Measurements from ENCODE around the gene MED22. TPM values are rescaled to one million over a fixed set of nuclear protein-coding genes. Genes with fewer than 3 reads are reported as not detected.
A peak's percentile ranks its signal among the peaks of the same experiment; 100 is the strongest.
"Not testable (repeated sequence)": the region's sequence is repeated elsewhere in the genome, so short reads cannot be mapped to it uniquely, and the experiment has no call there.

The MED22 gene
- total and polyA plus RNA-seq, 2 donors (not counting 1 experiment from before 2014, with no cell fraction given), result 13.9 to 17.8 TPM

GRCh38 chr9:133335924-133336811 lies 11.8 kb downstream of the MED22 start, which contains the start of gene SURF6:
SURF6 (minus strand) TSS chr9:133336188; CDS start chr9:133336132, 56 bp downstream.
- no peaks in the 10 kb centered on the region for H3K9me3 ChIP-seq (ENCODE audit: control insufficient read depth, insufficient read depth, low read depth, low read length)
- H3K4me2 ChIP-seq (ENCODE audit: extremely low read depth, insufficient read depth, low read length), result peak within 1 kb of the TSS; percentile 95
- peak within 1 kb of the TSS; percentile 75 for H3K9ac ChIP-seq (ENCODE audit: insufficient read depth, low read length)
- no peak for TF ChIP-seq EZH2 (IDR thresholded peaks at IDR 0.05; ENCODE audit: low read length, missing control alignments)
- no peak for TF ChIP-seq CTCF (conservative IDR thresholded peaks at IDR 0.05 in 1 of 2, IDR thresholded peaks at IDR 0.05 in 1 of 2; ENCODE audit: low read depth in 1 of 2, low read length in 2 of 2)
- H3K4me1 ChIP-seq (ENCODE audit: control insufficient read depth, extremely low read depth, insufficient read depth, low read length), result peaks cover 2% of the 10 kb centered on the region
- peak within 1 kb of the TSS; percentile 69 to 97 (median 96) for H3K4me3 ChIP-seq (replicated peaks in 1 of 4; ENCODE audit: control extremely low read depth in 1 of 4, insufficient read depth in 1 of 4, low read depth in 3 of 4, low read length in 4 of 4)
- H3K27me3 ChIP-seq (ENCODE audit: control insufficient read depth, insufficient read depth, low read length), result no peaks in the 10 kb centered on the region
- H3K36me3 ChIP-seq (ENCODE audit: control insufficient read depth, insufficient read depth, low read length), result peaks cover 30% of the 10 kb centered on the region
- peaks cover 13% of the 10 kb centered on the region for H3K79me2 ChIP-seq (ENCODE audit: control insufficient read depth, insufficient read depth, low read length)
- DNase-seq (ENCODE audit: low read depth in 2 of 2), result peak; percentile 82 to 90
- peak within 1 kb of the TSS; percentile 68 for H3K27ac ChIP-seq (ENCODE audit: insufficient read depth, low read length)
- no peaks in the 10 kb centered on the region for H4K20me1 ChIP-seq (ENCODE audit: control insufficient read depth, extremely low read depth, insufficient read depth, low read length)
- H2AFZ ChIP-seq (ENCODE audit: low read length), result peak within 1 kb of the TSS; percentile 86

DNA sequence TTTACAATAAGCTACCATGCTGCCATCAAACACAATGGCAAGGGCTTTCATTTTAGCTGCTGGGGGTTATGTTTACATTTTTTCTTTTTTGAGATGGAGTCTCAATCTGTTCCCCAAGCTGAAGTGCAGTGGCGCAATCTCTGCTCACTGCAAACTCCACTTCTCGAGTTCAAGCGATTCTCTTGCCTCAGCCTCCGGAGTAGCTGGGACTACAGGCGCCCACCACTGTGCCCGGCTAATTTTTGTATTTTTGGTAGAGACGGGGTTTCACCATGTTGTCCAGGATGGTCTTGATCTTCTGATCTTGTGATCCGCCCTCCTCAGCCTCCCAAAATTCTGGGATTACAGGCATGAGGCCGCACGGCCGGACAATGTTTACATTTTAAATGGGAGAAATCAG lies 13.0 kb downstream of the MED22 start:
- Histone ChIP-seq H3K36me3 (ENCODE audit: control insufficient read depth, insufficient read depth, low read length) (peaks cover 24% of the 10 kb centered on the region), H3K9ac (ENCODE audit: insufficient read depth, low read length) (peak overlapping the region; percentile 75)

GRCh38 chr9:133334161-133334560 lies 13.8 kb downstream of the MED22 start:
- Histone ChIP-seq H3K27me3 (ENCODE audit: control insufficient read depth, insufficient read depth, low read length) (no peaks in the 10 kb centered on the region), H2AFZ (ENCODE audit: low read length) (no peak overlapping the region), H3K4me3 (replicated peaks in 1 of 4; ENCODE audit: control extremely low read depth in 1 of 4, insufficient read depth in 1 of 4, low read depth in 3 of 4, low read length in 4 of 4) (no peak overlapping the region), H3K9me3 (ENCODE audit: control insufficient read depth, insufficient read depth, low read depth, low read length) (no peaks in the 10 kb centered on the region), H3K27ac (ENCODE audit: insufficient read depth, low read length) (no peak overlapping the region), H3K4me1 (ENCODE audit: control insufficient read depth, extremely low read depth, insufficient read depth, low read length) (peaks cover 2% of the 10 kb centered on the region), H3K79me2 (ENCODE audit: control insufficient read depth, insufficient read depth, low read length) (peaks cover 13% of the 10 kb centered on the region), H4K20me1 (ENCODE audit: control insufficient read depth, extremely low read depth, insufficient read depth, low read length) (no peaks in the 10 kb centered on the region), H3K9ac (ENCODE audit: insufficient read depth, low read length) (no peak overlapping the region), H3K4me2 (ENCODE audit: extremely low read depth, insufficient read depth, low read length) (no peak overlapping the region), H3K36me3 (ENCODE audit: control insufficient read depth, insufficient read depth, low read length) (peaks cover 24% of the 10 kb centered on the region)
- DNase-seq (ENCODE audit: low read depth in 2 of 2), result no peak
- TF ChIP-seq CTCF (conservative IDR thresholded peaks at IDR 0.05 in 1 of 2, IDR thresholded peaks at IDR 0.05 in 1 of 2; ENCODE audit: low read depth in 1 of 2, low read length in 2 of 2), result no peak
- no peak for TF ChIP-seq EZH2 (IDR thresholded peaks at IDR 0.05; ENCODE audit: low read length, missing control alignments)

More for the DNA sequence above, 13.0 kb downstream of the MED22 start:
- Histone ChIP-seq H3K4me2 (ENCODE audit: extremely low read depth, insufficient read depth, low read length) (peak overlapping the region; percentile 95), H3K4me3 (replicated peaks in 1 of 4; ENCODE audit: control extremely low read depth in 1 of 4, insufficient read depth in 1 of 4, low read depth in 3 of 4, low read length in 4 of 4) (peak overlapping the region in 3 of 4 experiments; percentile 69 to 97 (median 96)), H3K79me2 (ENCODE audit: control insufficient read depth, insufficient read depth, low read length) (peaks cover 13% of the 10 kb centered on the region)
- H3K4me1 ChIP-seq (ENCODE audit: control insufficient read depth, extremely low read depth, insufficient read depth, low read length); H3K27ac ChIP-seq (ENCODE audit: insufficient read depth, low read length); H4K20me1 ChIP-seq (ENCODE audit: control insufficient read depth, extremely low read depth, insufficient read depth, low read length); H2AFZ ChIP-seq (ENCODE audit: low read length); H3K9me3 ChIP-seq (ENCODE audit: control insufficient read depth, insufficient read depth, low read depth, low read length); DNase-seq (ENCODE audit: low read depth in 2 of 2); H3K27me3 ChIP-seq (ENCODE audit: control insufficient read depth, insufficient read depth, low read length): not testable (repeated sequence)
